ENCODE measurements around the gene RBM33.
A peak's percentile ranks its signal among the peaks of the same experiment; 100 is the strongest.

RBM33 gene

DNA sequence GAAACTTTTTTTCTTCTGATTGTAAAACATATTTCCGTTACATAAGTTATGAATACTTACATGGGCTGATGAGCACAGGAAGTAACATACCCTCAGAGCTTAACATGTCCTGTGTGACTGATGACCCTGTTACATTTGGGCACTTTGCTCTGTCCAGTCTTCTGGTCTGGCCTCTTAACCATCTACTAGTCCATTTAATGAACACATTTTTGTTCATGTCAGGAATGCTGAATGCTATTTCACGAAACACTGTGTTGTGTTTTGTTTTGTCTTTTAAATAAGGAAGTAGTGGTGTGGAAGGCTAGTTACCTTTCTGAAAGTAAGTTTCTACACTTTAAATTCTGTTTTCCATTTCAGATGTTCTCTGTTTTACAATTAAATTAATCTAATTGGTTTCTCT, 77.7 kb downstream of the RBM33 start:
- no peak for DNase-seq

DNA sequence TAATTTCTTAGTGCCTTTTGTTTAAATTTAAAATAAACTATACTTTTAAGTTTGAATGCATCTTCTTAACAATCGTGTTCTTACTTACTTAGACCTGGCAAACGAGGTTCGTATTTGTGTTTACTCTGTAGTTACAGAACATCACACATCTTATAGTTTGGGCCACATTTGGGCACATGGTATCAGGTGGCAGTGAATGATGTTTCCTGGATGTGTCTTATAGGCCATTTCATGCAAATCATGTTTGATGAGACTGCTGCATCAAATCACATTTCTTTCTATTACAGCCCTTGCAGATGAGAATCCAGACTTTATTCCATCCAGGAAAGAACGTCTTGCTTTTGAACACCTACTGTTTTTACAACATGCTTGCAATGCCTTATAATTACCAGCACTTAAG, 78.5 kb downstream of the RBM33 start:
- DNase-seq: no peak

DNA sequence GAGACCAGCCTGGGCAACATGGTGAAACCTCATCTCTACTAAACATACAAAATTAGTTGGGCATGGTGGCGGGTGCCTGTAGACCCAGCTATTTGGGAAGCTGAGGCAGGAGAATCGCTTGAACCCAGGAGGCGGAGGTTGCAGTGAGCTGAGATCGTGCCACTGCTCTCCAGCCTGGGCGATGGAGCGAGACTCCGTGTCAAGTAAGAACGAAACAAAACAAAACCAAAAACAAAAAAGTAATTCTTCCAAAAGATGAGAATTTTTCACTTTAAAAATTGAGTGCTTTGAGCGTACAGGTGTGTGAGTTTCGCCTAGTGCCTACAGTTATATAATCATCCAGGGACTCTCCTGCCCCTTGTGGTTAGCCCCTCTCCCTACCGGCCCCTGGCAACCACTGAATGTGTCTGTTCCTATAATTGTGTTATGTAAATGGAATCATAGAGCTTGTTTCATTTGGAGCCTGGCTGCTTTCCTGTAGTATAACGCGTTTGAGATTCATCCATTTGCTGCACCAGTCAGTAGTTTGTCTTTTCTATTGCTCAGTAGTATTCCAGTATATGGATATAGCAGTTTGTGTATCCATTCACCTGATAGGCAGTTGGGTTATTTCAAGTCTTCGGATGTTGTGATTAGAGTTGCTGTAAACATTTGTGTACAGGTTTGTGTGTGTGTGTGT, 80.0 kb downstream of the RBM33 start:
- no peak for DNase-seq

DNA sequence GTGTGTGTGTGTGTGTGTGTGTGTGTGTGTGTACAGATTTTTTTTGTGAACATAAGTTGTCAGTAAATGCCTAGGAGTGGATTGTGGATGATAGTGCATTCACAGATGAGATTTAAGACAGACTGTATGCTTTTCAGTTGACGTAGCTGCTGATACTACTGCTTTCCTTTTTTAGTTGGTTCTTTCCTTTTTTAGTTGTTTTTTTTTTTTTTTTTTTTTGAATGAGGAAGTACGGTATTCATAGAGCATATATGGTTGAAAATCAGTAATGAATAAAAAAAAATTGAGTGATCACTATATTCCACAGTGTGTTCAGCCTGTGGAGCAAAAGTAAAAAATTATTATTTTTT, 80.5 kb downstream of the RBM33 start:
- DNase-seq: no peak

DNA sequence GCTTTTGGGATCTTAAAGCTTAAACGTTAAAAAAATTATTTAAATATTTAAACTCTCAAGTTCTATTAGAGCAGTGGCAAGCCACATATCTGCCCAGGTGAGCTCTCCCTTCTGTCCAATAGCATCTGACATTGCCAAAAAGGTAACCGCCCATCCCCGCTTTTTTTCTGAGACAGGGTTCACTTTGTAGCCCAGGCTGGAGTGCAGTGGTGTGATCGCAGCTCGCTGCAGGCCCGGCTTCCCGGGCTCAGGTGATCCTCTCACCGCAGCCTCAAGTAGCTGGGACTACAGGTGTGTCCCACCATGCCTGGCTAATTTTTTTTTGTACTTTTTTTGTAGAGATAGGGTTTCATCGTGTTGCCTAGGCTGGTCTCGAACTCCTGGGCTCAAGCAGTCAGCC, 83.2 kb downstream of the RBM33 start:
- DNase-seq: no peak

DNA sequence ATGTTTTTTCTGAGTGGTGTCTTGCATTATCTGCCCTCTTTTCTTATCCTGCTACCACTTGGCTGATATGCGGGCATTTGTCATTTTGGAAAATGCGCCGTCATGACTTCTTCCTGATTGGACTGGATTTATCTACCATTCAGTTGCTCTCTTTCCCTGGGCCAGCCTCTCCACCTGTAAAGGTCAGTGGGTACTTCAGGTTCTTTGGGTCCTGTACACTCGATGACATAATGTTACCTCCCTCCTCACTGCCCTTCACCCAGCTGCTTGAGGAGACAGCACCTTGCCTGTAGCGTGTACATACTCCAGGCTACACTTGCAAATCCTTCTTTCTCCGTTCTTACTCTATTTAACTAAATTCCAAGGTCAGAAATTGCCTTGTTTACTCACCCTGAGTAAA, 83.7 kb downstream of the RBM33 start:
- no peak for DNase-seq

DNA sequence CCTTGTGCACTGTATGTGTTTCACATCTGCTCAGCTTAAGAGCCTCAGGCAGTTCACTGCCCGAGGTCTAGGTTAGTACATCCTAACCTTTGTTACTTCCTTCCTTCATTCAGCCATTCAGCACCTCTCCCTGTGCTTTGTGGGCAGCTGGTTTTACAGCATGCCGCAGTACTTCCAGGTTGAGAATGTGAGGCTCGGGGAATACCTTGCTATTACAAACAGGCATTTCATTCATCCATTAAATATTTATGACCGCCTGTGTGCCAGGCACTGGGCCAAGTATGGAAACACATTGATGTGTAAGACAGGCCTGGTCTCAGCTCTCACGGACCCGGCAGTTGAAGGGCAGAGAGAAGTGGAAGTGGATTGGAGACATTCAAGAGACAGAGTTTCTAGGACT, 85.4 kb downstream of the RBM33 start:
- DNase-seq: peak in 1 of 56 donors; percentile 34

DNA sequence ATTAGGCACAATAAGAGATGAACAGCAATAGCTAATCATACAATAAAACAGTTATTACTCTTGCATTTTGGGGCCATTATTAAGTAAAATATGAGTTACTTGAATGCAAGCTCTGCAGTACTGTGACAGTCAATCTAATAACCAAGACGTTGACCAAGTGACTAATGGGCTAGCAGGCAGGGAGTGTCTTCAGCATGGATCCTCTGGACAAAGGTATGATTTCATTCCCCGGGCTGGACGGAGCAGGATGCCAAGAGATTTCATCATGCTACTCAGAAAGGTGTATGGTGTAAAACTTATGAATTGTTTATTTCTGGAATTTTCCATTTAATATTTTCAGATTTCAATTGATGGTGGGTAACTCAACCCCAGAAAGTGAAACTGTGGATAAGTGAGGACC, 86.9 kb downstream of the RBM33 start:
- no peak for DNase-seq

DNA sequence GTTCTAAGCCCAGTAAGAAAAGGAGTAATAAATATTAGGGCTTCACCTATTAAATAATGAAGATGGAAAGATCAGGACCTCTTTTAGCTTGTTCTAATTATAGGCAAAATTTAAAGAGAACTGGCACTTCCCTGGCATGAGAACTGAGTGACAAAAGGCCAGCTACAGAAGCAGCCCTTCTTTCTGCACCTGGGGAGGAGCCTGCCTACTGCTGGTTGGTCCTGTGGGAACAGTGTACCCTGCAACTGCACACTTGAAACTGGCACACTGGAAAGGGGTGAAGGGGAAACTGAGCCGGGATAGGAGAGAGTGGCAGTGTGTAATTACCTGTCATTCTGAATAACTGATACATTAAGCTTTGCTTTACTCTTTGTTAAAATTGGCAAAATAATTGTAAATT, 87.4 kb downstream of the RBM33 start:
- DNase-seq: no peak

DNA sequence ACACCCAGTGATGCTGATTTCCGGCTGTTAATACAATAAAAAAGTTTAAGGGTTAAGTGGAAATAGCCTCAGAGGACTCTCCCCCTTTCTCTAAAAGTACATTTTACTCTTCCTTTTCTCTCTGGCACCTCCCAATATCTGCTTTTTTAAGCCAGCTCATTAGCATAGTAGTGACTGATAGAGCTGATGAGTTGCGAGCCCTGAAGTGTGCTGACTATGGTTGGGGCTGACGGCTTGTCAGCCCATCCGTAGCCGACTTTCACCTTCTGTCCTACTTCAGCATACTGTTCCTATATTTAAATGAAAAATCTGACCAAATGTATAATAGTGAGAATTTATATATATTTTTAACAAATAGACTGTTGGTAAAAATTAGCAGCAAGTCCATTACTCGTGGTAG, 87.8 kb downstream of the RBM33 start:
- no peak for DNase-seq

DNA sequence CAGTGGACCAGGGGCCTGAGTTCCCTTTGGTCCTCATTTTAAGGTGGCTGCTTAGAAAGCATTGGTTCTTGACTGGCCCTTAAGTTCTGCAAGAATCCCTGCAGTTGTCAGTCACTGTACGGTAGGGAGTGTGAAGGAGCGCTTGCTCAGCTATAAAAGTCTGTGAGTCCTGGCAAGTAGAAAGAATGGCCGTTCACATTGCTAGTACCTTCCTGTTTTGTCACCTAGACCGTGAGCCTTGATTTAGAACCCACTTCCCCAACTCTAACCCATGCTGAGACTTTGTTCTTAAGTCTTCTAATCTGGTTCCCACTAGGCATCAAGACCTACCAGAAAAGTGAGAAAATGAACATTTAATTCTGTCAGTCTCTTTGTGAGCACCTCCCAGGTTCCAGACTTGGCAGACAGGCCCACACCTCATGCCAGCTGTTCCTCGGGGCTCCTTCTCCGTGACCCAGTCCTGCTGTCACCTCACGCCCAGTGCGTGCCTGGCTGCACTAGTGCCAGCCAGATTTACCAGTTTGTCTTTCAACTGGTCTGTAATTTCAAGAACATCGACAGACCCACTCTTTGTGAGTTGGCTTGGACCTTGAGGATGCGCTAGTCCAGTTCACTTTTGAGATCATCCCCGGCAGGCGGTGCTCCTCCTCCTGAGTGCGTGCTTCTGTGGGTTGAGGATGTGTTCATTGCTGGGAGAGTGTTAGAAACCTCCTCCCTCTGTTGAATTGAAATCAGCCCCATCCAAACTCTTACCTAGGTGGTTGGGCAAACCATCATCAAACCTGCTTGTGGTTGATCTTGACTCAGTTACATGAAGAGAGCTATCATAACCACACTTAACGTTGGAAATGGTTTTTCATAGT, 89.4 kb downstream of the RBM33 start:
- DNase-seq: no peak

DNA sequence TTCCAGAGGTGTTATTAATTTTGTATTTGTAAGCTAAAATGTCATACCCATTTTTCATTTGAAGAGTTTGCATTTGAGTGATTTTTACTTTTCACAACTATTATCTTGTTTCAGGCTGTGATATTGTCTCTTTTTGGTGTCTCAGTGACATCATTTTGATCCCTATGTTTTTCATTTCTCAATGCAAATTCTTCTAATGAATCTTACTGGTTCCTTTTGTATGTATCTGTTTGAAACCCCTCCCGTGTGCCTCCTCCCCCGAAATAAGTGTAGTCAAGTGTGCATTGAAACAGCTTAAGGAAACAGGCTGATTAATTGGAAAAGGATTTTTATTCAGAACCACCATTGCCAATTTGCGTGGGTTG, 90.0 kb downstream of the RBM33 start:
- DNase-seq: no peak

DNA sequence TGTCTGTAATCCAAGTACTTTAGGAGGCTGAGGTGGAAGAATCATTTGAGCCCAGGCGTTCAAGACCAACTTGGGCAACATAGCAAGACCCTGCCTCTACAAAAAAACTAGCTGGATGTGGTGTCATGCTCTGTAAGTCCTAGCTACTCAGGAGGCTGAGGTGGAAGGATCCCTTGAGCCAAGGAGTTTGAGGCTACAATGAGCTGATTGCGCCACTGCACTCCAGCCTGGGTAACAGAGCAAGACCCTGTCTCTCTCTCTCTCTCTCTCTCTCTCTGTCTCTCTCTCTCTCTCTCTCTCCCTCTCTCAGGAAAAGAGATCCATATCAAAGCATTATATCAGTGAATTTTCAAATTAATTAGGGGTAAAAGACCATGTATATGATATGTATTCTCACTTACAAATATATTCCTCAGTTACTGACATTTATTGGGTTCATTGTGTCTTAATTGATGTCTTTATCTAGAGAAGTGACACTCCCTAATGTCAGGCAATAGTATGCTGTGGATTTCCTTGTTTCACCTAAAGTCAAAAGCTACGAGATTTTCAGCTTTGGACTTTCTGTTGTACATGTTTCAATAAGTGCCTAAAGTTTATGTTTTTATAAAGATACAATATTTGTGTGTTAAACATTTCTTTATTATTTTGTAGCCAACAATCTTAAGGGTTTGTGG, 91.1 kb downstream of the RBM33 start:
- DNase-seq: no peak

DNA sequence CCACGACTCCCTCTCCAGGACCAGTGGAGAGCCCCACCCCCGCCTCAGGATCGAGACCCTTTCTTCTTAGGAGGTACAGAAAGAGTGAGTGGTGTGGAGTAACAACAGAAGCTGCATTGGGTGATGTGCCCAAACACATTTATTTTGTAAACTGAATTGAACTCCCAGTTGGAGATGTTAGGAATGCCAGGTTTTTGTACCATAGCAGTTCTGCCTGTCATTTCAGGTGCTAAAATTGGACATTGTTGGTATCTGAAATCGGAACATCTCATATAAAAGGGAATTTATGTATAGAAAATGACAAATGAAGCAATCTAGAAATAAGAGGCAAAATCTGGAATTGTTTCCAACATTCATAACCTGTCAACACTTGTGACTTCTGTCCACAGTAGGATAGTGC, 93.1 kb downstream of the RBM33 start:
- DNase-seq: no peak

DNA sequence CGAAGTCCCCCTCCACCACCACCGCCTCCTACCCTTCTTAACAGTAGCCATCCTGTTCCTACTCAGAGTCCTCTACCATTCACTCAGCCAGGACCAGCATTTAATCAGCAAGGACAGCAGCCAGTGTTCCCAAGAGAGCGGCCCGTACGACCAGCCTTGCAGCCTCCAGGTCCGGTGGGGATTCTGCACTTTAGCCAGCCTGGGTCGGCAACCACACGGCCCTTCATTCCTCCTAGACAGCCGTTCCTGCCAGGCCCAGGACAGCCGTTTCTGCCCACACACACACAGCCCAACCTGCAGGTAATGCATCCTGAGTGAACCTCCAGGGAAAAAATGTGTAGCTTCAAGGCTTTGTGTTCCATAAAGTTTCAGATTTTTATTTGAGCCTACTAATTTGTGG, 93.6 kb downstream of the RBM33 start:
- no peak for DNase-seq

DNA sequence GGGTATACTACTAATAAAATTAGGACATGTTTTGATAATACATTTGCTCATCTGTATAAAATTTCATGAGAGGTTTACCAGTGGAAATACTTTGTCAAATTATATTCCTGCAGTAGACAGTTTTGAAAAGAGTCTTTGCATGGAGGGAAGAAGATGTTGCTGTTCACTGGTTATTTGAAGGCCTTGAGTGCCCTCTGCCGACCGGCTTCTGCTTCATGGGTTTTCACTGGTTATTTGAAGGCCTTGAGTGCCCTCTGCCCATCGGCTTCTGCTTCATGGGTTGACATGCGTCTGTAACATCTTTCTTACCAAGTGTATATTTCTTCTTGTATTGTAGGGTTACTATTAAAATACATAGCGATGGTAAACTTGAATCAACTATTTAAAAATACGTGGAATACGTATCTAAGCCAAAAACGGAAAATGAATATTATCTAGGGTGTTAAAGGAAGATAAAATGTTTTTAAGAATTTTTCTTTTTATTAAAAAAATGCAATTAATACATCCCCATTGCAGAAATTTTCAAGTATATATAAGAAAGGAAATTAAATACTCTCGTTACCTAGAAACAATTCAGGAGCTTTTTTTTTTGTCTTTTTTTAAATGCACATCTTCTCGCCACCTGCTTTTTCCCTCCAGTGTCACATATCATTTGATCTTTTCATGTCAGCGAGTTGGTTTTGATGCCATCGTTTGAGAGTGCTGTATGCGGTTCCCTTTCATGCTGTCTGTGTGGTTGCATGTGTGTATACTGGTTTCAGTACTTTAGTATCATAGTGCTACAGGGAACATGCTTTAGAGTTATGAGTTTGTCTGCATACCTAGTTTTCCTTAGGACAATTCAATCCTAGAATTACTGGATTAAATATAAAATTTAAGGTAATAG, 94.4 kb downstream of the RBM33 start:
- DNase-seq: peak in 50 of 56 donors; percentile 8 to 93 (median 59)

DNA sequence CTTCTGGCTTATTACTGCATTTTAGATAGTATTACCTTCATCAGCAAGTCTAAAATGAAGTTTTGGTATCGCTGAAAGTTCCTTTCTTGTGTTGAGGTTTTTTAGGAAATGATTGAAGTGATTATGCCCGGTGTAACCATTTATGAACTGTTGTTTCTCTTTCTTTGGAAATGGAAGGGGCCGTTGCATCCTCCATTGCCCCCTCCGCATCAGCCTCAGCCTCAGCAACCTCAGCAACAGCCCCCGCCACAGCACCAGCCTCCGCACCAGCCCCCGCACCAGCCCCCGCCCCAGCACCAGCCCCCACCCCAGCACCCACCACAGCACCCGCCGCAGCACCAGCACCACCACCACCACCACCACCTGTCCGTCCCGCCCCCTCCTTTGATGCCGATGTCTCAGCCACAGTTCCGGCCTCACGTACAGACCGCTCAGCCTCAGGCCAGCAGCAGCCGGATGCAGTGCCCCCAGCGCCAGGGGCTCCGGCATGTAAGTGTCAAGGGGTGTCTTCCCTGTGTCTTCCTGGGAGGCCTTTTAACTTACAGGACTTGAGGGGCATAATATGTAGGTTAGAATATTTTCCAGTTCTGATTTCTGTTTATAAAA, 95.2 kb downstream of the RBM33 start:
- no peak for DNase-seq

DNA sequence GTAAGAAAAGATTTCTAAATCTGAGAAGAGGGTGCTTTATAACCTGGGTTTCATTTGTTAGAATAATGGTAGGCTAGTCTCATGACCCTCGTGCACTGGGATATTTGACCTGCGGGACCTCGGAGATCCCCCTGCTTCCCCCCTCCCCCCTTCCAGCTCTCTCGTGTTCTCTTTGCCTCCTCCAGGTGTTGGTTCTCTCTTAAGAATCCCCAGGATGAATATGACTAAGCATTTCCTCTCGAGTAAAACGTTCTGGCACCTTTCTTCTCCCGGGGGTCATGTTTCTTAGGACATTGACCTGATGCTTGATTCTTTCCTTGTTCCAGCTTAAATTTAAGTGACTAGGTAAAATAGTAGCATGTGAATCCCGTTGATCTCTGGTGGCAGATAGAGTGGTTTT, 96.6 kb downstream of the RBM33 start:
- no peak for DNase-seq

DNA sequence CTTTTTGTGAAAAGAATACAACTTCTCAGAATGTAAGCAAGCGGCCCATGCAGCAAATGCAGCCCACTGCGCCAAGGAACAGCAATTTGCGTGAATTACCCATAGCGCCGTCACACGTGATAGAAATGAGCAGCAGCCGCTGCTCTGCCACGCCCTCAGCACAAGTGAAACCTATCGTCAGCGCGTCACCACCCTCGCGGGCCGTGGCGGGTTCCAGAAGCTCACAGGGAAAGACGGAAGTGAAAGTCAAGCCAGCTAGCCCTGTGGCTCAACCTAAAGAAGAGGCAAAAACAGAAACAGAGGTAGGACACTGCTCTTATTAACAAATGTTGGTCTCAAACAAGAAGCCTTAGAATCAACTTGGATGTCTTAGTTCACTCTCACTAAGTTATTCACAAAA, 97.3 kb downstream of the RBM33 start:
- peak in 9 of 56 donors; percentile 9 to 51 (median 26) for DNase-seq

DNA sequence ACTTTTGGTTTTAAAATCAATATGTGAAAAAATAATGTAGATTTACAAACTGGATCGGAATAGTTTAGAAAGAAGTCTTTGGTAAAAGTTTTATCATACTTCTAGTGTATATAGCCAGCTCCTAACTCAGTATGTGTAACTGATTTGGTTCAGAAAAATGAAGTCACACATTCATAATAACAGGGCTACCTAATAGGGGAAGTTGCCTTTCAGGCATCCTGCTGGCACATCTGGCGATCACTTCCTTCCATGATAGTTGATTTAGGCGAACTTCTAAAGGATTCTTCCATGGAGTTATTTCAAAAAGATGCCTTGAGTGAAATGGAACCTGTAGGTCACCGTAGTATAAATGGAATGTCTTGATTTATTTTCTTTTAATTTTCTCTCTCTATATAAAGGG, 98.7 kb downstream of the RBM33 start:
- no peak for DNase-seq
